Adrenal gland (tissue), 5 donors: ENCODE measurements around the gene KIF26B.

Experiments used
- POLR2A ChIP-seq, 2 donors: fragments of 450-650 bp; IDR thresholded peaks; one replicate each; pipeline ENCODE4 v1.6.1; 2017; ENCODE audit warnings: antibody characterized with exemption in 2 of 2, mild to moderate bottlenecking in 2 of 2, moderate library complexity in 1 of 2
- TF ChIP-seq, protein P1 (sequence below), 6 experiments: fragments of 450-650 bp in 4 of 6; fragments of 200-600 bp in 2 of 6; sonication (generic) in 1 of 6; IDR thresholded peaks; 1 replicate in 5 of 6; 2 replicates in 1 of 6; pipeline versions ENCODE4 v1.5.1 to v1.8.0; 2016 to 2021; ENCODE audit warnings: antibody characterized with exemption in 6 of 6, mild to moderate bottlenecking in 2 of 6, moderate library complexity in 1 of 6
- donor health status: DM: no; HTN: no; CAD: no.

DNA sequence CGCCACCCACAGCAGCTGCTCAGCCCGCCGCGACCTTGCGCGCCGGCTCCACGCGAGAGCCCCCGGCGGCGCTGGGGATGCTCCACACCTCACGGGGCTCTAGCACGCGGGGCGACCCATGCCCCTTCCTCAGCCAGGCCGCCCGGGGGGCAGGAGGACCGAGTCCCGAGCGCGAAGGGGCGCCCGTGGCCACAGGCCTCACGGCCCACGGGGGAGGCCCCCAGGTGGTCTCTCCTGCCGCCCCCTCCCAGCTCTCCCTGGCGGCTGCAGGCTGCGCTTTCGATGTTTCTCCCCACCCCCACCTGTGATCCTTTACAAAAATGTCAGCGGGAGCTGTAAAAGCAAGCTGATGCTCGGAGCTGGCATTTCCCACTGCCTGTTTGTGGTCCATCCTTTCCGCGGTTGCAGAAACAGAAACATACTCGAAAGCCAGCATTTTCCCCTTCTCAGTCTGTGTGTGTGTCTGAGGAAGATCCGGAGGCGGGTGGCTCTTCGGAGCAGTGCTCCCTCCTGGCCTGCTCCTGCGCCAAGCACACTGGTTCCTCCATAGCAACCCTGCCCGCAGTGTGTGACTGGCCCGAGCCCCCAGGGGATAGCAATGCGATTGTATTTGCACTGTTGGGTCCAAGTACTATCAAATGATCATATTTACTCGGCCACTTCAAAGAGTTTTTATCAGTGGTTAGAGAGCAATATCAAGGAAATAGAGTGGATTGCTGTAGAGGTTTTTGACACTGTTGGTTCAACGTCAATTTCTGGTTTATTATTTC, 2.1 kb downstream of the KIF26B start:
- TF ChIP-seq, protein P1, sequence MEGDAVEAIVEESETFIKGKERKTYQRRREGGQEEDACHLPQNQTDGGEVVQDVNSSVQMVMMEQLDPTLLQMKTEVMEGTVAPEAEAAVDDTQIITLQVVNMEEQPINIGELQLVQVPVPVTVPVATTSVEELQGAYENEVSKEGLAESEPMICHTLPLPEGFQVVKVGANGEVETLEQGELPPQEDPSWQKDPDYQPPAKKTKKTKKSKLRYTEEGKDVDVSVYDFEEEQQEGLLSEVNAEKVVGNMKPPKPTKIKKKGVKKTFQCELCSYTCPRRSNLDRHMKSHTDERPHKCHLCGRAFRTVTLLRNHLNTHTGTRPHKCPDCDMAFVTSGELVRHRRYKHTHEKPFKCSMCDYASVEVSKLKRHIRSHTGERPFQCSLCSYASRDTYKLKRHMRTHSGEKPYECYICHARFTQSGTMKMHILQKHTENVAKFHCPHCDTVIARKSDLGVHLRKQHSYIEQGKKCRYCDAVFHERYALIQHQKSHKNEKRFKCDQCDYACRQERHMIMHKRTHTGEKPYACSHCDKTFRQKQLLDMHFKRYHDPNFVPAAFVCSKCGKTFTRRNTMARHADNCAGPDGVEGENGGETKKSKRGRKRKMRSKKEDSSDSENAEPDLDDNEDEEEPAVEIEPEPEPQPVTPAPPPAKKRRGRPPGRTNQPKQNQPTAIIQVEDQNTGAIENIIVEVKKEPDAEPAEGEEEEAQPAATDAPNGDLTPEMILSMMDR (IDR thresholded peaks at IDR 0.05): peak in 1 of 6 experiments; percentile 31
- TF ChIP-seq POLR2A (IDR thresholded peaks at IDR 0.05): no peak
